ENCODE results near the gene PCID2. TPM values are rescaled to one million over a fixed set of nuclear protein-coding genes. Genes with fewer than 3 reads are reported as not detected.

The PCID2 gene
- total and polyA plus RNA-seq, 2 experiments from 2014 or later, result 79.6 to 107 TPM

GRCh38 chr13:113148407-113148806, 60.1 kb downstream of the PCID2 start:
- H3K27ac Mint-ChIP-seq, result no peak overlapping the region
- H3K4me3 Mint-ChIP-seq, result no peak overlapping the region
- H3K4me3 ChIP-seq, result no peak overlapping the region
- ATAC-seq (no peak), DNase-seq (ENCODE audit: low spot score) (no peak)
- no peaks in the 10 kb centered on the region for H3K9me3 Mint-ChIP-seq
- H3K27me3 Mint-ChIP-seq (ENCODE audit: insufficient read depth, low read depth, poor library complexity), result peaks cover 23% of the 10 kb centered on the region
- H2AFZ ChIP-seq, result no peak overlapping the region
- H3K4me2 ChIP-seq, result no peak overlapping the region
- TF ChIP-seq ZNF331 (CRISPR knock-in tag; IDR thresholded peaks at IDR 0.05; ENCODE audit: low read depth), result no peak
- TF ChIP-seq CREB1 (CRISPR knock-in tag; IDR thresholded peaks at IDR 0.05; ENCODE audit: low read depth), result no peak
- TF ChIP-seq EZH2 (IDR thresholded peaks at IDR 0.05; ENCODE audit: low read depth, unreplicated experiment), result no peak
- no peak for TF ChIP-seq STAT1 (IDR thresholded peaks at IDR 0.05; ENCODE audit: unreplicated experiment)
- TF ChIP-seq, protein P1, sequence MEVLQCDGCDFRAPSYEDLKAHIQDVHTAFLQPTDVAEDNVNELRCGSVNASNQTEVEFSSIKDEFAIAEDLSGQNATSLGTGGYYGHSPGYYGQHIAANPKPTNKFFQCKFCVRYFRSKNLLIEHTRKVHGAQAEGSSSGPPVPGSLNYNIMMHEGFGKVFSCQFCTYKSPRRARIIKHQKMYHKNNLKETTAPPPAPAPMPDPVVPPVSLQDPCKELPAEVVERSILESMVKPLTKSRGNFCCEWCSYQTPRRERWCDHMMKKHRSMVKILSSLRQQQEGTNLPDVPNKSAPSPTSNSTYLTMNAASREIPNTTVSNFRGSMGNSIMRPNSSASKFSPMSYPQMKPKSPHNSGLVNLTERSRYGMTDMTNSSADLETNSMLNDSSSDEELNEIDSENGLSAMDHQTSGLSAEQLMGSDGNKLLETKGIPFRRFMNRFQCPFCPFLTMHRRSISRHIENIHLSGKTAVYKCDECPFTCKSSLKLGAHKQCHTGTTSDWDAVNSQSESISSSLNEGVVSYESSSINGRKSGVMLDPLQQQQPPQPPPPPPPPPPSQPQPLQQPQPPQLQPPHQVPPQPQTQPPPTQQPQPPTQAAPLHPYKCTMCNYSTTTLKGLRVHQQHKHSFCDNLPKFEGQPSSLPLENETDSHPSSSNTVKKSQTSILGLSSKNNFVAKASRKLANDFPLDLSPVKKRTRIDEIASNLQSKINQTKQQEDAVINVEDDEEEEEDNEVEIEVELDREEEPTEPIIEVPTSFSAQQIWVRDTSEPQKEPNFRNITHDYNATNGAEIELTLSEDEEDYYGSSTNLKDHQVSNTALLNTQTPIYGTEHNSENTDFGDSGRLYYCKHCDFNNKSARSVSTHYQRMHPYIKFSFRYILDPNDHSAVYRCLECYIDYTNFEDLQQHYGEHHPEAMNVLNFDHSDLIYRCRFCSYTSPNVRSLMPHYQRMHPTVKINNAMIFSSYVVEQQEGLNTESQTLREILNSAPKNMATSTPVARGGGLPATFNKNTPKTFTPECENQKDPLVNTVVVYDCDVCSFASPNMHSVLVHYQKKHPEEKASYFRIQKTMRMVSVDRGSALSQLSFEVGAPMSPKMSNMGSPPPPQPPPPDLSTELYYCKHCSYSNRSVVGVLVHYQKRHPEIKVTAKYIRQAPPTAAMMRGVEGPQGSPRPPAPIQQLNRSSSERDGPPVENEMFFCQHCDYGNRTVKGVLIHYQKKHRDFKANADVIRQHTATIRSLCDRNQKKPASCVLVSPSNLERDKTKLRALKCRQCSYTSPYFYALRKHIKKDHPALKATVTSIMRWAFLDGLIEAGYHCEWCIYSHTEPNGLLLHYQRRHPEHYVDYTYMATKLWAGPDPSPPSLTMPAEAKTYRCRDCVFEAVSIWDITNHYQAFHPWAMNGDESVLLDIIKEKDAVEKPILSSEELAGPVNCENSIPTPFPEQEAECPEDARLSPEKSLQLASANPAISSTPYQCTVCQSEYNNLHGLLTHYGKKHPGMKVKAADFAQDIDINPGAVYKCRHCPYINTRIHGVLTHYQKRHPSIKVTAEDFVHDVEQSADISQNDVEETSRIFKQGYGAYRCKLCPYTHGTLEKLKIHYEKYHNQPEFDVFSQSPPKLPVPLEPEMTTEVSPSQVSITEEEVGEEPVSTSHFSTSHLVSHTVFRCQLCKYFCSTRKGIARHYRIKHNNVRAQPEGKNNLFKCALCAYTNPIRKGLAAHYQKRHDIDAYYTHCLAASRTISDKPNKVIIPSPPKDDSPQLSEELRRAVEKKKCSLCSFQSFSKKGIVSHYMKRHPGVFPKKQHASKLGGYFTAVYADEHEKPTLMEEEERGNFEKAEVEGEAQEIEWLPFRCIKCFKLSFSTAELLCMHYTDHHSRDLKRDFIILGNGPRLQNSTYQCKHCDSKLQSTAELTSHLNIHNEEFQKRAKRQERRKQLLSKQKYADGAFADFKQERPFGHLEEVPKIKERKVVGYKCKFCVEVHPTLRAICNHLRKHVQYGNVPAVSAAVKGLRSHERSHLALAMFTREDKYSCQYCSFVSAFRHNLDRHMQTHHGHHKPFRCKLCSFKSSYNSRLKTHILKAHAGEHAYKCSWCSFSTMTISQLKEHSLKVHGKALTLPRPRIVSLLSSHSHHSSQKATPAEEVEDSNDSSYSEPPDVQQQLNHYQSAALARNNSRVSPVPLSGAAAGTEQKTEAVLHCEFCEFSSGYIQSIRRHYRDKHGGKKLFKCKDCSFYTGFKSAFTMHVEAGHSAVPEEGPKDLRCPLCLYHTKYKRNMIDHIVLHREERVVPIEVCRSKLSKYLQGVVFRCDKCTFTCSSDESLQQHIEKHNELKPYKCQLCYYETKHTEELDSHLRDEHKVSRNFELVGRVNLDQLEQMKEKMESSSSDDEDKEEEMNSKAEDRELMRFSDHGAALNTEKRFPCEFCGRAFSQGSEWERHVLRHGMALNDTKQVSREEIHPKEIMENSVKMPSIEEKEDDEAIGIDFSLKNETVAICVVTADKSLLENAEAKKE (CRISPR knock-in tag; IDR thresholded peaks at IDR 0.05), result no peak
- TF ChIP-seq NANOG (IDR thresholded peaks at IDR 0.05; ENCODE audit: borderline replicate concordance), result no peak
- TF ChIP-seq, protein P2, sequence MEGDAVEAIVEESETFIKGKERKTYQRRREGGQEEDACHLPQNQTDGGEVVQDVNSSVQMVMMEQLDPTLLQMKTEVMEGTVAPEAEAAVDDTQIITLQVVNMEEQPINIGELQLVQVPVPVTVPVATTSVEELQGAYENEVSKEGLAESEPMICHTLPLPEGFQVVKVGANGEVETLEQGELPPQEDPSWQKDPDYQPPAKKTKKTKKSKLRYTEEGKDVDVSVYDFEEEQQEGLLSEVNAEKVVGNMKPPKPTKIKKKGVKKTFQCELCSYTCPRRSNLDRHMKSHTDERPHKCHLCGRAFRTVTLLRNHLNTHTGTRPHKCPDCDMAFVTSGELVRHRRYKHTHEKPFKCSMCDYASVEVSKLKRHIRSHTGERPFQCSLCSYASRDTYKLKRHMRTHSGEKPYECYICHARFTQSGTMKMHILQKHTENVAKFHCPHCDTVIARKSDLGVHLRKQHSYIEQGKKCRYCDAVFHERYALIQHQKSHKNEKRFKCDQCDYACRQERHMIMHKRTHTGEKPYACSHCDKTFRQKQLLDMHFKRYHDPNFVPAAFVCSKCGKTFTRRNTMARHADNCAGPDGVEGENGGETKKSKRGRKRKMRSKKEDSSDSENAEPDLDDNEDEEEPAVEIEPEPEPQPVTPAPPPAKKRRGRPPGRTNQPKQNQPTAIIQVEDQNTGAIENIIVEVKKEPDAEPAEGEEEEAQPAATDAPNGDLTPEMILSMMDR (conservative IDR thresholded peaks at IDR 0.05; ENCODE audit: low read depth in 2 of 2), result no peak
- no peak for TF ChIP-seq EZH2phosphoT487 (IDR thresholded peaks at IDR 0.05; ENCODE audit: unreplicated experiment)
- TF ChIP-seq, protein P3, sequence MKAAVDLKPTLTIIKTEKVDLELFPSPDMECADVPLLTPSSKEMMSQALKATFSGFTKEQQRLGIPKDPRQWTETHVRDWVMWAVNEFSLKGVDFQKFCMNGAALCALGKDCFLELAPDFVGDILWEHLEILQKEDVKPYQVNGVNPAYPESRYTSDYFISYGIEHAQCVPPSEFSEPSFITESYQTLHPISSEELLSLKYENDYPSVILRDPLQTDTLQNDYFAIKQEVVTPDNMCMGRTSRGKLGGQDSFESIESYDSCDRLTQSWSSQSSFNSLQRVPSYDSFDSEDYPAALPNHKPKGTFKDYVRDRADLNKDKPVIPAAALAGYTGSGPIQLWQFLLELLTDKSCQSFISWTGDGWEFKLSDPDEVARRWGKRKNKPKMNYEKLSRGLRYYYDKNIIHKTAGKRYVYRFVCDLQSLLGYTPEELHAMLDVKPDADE (IDR thresholded peaks at IDR 0.05), result no peak
- no peak for TF ChIP-seq POLR2AphosphoS5 (IDR thresholded peaks at IDR 0.05; ENCODE audit: low read depth)
- no peak for TF ChIP-seq REST (IDR thresholded peaks at IDR 0.05; ENCODE audit: unreplicated experiment)
- peaks cover 9% of the 10 kb centered on the region for H3F3A ChIP-seq (replicated peaks; ENCODE audit: low read depth)
- no peaks in the 10 kb centered on the region for H3K36me3 ChIP-seq (ENCODE audit: insufficient read depth)
- H3K4me1 Mint-ChIP-seq, result peaks cover 10% of the 10 kb centered on the region
- no peaks in the 10 kb centered on the region for H4K20me1 ChIP-seq (replicated peaks; ENCODE audit: insufficient read depth)
- H3K36me3 Mint-ChIP-seq (ENCODE audit: low read depth), result no peaks in the 10 kb centered on the region; the same call in 2 of the 3 replicates
- peaks cover 18% of the 10 kb centered on the region for H3K27me3 ChIP-seq (ENCODE audit: insufficient read depth)
- H3K4me1 ChIP-seq (ENCODE audit: insufficient read depth), result 0 out of 2 replicates have a peak, but pooled peaks cover 4% of the 10 kb centered on the region
- H3K9me2 ChIP-seq (ENCODE audit: insufficient read depth), result no peaks in the 10 kb centered on the region
- no peaks in the 10 kb centered on the region for H3K79me2 ChIP-seq (replicated peaks; ENCODE audit: insufficient read depth)
- no peak overlapping the region for H3K27ac ChIP-seq (ENCODE audit: low read depth)
